OCI-LY1 (cell line): Measurements from ENCODE around the gene TICRR.
A peak's percentile ranks its signal among the peaks of the same experiment; 100 is the strongest.

Experiments used
- H2AFZ ChIP-seq: fragments of 200-600 bp; sonication (generic), shearing (Covaris generic); 2 replicates; pipeline ENCODE4 v1.6.0; 2014; ENCODE audit warnings: antibody characterized with exemption, mild to moderate bottlenecking, low read length
- H3F3A ChIP-seq: fragments of 200-600 bp; sonication (generic), shearing (Covaris generic); 2 replicates; pipeline ENCODE4 v1.6.0; 2014; ENCODE audit warnings: mild to moderate bottlenecking, antibody characterized with exemption, low read length, moderate library complexity; ENCODE audit not compliant: insufficient read depth
- H3K27ac ChIP-seq: fragments of 200-600 bp; sonication (generic); 2 replicates; pipeline ENCODE4 v1.5.1; 2014; ENCODE audit warnings: low read length, mixed run types, mild to moderate bottlenecking, low read depth; ENCODE audit not compliant: poor library complexity, severe bottlenecking
- H3K27me3 ChIP-seq: fragments of 200-600 bp; sonication (generic); 2 replicates; pipeline ENCODE4 v1.6.0; 2014; ENCODE audit warnings: antibody characterized with exemption, mild to moderate bottlenecking, low read length, moderate library complexity; ENCODE audit not compliant: insufficient read depth
- H3K36me3 ChIP-seq: fragments of 200-600 bp; sonication (generic); 2 replicates; pipeline ENCODE4 v1.6.1; 2014; ENCODE audit warnings: mild to moderate bottlenecking, antibody characterized with exemption, low read length, moderate library complexity, mixed read lengths; ENCODE audit not compliant: insufficient read depth
- H3K4me1 ChIP-seq: fragments of 200-600 bp; sonication (generic); 2 replicates; pipeline ENCODE4 v1.5.1; 2014; ENCODE audit warnings: mild to moderate bottlenecking, low read length, moderate library complexity; ENCODE audit not compliant: insufficient read depth, severe bottlenecking
- H3K4me2 ChIP-seq: fragments of 200-600 bp; sonication (generic), shearing (Covaris generic); 2 replicates; pipeline ENCODE4 v1.6.1; 2014; ENCODE audit warnings: low read length
- H3K4me3 ChIP-seq: fragments of 200-600 bp; sonication (generic); 2 replicates; pipeline ENCODE4 v1.5.1; 2014; ENCODE audit warnings: low read length, low read depth, mild to moderate bottlenecking, mixed read lengths; ENCODE audit not compliant: poor library complexity, severe bottlenecking
- H3K79me2 ChIP-seq: fragments of 200-600 bp; shearing (Covaris generic); 2 replicates; pipeline ENCODE4 v1.6.1; 2016; ENCODE audit warnings: mixed run types, low read length, mixed read lengths; ENCODE audit not compliant: insufficient read depth
- H3K9ac ChIP-seq: fragments of 200-600 bp; sonication (generic), shearing (Covaris generic); 2 replicates; pipeline ENCODE4 v1.6.1; 2014; ENCODE audit warnings: mild to moderate bottlenecking, low read length, mixed read lengths
- H3K9me2 ChIP-seq: fragments of 200-600 bp; sonication (generic), shearing (Covaris generic); 2 replicates; pipeline ENCODE4 v1.6.1; 2014; ENCODE audit warnings: low read depth, mild to moderate bottlenecking, low read length, mixed read lengths
- H3K9me3 ChIP-seq: fragments of 200-600 bp; shearing (Covaris generic); 2 replicates; pipeline ENCODE4 v1.6.1; 2014; ENCODE audit warnings: low read length, mixed read lengths
- H4K20me1 ChIP-seq: fragments of 200-600 bp; sonication (generic), shearing (Covaris generic); 2 replicates; pipeline ENCODE4 v1.6.0; 2016; ENCODE audit warnings: mild to moderate bottlenecking, low read length; ENCODE audit not compliant: insufficient read depth
- CTCF ChIP-seq: fragments of 200-600 bp; sonication (generic), shearing (Covaris generic); IDR thresholded peaks from 2 replicates; pipeline ENCODE4 v1.5.1; 2017; ENCODE audit warnings: mild to moderate bottlenecking, antibody characterized with exemption, low read length, moderate library complexity, mixed read lengths
- EZH2 ChIP-seq: fragments of 200-600 bp; sonication (generic), shearing (Covaris generic); IDR thresholded peaks from 2 replicates; pipeline ENCODE4 v1.8.0; 2017; ENCODE audit warnings: borderline replicate concordance, mixed run types, mild to moderate bottlenecking, antibody characterized with exemption, low read length, moderate library complexity, mixed read lengths

The TICRR gene

GRCh38 chr15:89645680-89646079 is 70.4 kb downstream of the TICRR start:
- no peaks in the 10 kb centered on the region for H3K4me1 ChIP-seq
- no peaks in the 10 kb centered on the region for H3K79me2 ChIP-seq
- H3K9me3 ChIP-seq = no peaks in the 10 kb centered on the region
- no peak overlapping the region for H3K9ac ChIP-seq
- H3K27me3 ChIP-seq = no peaks in the 10 kb centered on the region
- no peaks in the 10 kb centered on the region for H3F3A ChIP-seq
- TF ChIP-seq CTCF (no peak), EZH2 (no peak)
- no peaks in the 10 kb centered on the region for H3K9me2 ChIP-seq
- no peak overlapping the region for H2AFZ ChIP-seq
- H3K4me2 ChIP-seq = no peak overlapping the region
- no peak overlapping the region for H3K27ac ChIP-seq
- no peak overlapping the region for H3K4me3 ChIP-seq
- H3K36me3 ChIP-seq = no peaks in the 10 kb centered on the region
- no peaks in the 10 kb centered on the region for H4K20me1 ChIP-seq

GRCh38 chr15:89646416-89647141 is 71.3 kb downstream of the TICRR start:
- Histone ChIP-seq H3K9ac (no peak overlapping the region), H2AFZ (no peak overlapping the region), H3F3A (no peaks in the 10 kb centered on the region), H3K27ac (no peak overlapping the region), H3K79me2 (no peaks in the 10 kb centered on the region), H4K20me1 (no peaks in the 10 kb centered on the region), H3K4me2 (no peak overlapping the region), H3K27me3 (no peaks in the 10 kb centered on the region), H3K9me3 (no peaks in the 10 kb centered on the region), H3K4me1 (no peaks in the 10 kb centered on the region), H3K36me3 (no peaks in the 10 kb centered on the region), H3K9me2 (no peaks in the 10 kb centered on the region), H3K4me3 (no peak overlapping the region)
- no peak for TF ChIP-seq EZH2
- TF ChIP-seq CTCF = no peak

- Histone ChIP-seq H3K27me3 (no peaks in the 10 kb centered on the region), H3K79me2 (no peaks in the 10 kb centered on the region), H3K4me2 (no peak overlapping the region), H3K4me1 (no peaks in the 10 kb centered on the region), H3F3A (no peaks in the 10 kb centered on the region), H3K9me3 (no peaks in the 10 kb centered on the region), H3K9me2 (no peaks in the 10 kb centered on the region), H2AFZ (no peak overlapping the region), H3K27ac (no peak overlapping the region), H3K9ac (no peak overlapping the region), H3K4me3 (no peak overlapping the region), H4K20me1 (no peaks in the 10 kb centered on the region), H3K36me3 (no peaks in the 10 kb centered on the region)
- TF ChIP-seq EZH2 (no peak), CTCF (peak; percentile 87)
These were observed 72.1 kb downstream of the TICRR start for GRCh38 chr15:89647191-89647851.
